HS-27A (cell line): Measurements from ENCODE around the gene ARHGAP44.

Experiments
- DNase-seq: peaks from one replicate; pipeline ENCODE4 v3.0.0-alpha.2; 2012; ENCODE audit warnings: low read depth, missing footprints

Gene ARHGAP44, protein sequence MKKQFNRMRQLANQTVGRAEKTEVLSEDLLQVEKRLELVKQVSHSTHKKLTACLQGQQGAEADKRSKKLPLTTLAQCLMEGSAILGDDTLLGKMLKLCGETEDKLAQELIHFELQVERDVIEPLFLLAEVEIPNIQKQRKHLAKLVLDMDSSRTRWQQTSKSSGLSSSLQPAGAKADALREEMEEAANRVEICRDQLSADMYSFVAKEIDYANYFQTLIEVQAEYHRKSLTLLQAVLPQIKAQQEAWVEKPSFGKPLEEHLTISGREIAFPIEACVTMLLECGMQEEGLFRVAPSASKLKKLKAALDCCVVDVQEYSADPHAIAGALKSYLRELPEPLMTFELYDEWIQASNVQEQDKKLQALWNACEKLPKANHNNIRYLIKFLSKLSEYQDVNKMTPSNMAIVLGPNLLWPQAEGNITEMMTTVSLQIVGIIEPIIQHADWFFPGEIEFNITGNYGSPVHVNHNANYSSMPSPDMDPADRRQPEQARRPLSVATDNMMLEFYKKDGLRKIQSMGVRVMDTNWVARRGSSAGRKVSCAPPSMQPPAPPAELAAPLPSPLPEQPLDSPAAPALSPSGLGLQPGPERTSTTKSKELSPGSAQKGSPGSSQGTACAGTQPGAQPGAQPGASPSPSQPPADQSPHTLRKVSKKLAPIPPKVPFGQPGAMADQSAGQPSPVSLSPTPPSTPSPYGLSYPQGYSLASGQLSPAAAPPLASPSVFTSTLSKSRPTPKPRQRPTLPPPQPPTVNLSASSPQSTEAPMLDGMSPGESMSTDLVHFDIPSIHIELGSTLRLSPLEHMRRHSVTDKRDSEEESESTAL

DNA sequence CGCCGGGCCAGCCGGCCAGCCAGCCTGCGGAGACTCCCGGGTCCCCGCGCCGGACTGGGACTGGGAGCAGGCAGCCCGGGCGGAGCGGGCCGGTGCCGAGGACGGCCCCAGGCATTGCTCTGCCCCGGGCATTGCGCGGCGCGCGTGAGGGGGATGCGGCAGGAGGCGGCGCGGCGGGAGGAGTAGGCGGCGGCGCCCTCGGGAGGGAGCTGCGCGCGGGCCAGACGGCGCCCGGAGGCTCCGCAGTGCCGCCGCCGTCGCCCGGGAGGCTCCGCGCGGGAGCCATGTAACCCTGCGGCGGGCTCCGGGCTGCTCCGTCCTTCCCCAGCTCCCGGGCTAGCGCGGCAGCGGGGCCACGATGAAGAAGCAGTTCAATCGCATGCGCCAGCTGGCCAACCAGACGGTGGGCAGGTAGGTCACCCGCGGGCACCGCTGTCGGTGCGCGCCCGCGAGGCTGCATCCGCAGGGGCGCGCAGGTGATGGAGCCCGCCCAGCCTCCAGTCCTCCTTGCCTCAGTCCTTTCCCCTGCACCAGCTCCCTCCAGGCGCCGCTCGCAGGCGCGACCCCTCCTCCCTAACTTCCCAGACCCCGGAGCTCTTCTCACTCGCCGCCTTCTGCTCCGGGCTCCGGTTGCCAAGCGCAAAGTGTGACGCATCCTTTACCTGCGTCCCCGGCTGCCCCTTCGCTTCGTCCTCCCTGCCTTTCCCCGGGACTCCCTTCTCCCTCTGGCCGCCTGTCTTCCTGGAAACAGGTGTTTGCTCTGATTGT is at the start of gene ARHGAP44:
ARHGAP44 (plus strand) TSS at position 18 of the 768 bp plus-strand sequence; CDS start at position 359, 341 bp downstream.
- no peak for DNase-seq

DNA sequence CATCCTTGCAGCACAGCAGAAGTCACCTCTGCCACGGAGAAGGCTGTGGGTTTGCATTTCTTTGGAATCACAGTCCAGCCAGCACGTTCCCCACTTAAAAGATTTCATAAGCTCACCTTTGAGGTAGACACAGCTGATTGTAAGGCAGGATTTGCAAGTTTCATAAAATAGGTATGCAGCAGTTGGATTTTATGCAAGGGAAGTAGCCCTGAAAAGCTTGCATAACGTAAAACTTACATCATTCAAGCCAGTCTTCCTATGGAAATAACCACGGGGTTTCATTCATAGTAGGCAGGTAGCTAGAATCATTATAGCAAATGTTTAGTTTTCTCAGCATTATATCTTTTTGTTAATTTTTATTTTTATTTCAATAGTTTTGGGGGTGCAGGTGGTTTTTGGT is 49.8 kb upstream of the ARHGAP44 start:
- DNase-seq: no peak

DNA sequence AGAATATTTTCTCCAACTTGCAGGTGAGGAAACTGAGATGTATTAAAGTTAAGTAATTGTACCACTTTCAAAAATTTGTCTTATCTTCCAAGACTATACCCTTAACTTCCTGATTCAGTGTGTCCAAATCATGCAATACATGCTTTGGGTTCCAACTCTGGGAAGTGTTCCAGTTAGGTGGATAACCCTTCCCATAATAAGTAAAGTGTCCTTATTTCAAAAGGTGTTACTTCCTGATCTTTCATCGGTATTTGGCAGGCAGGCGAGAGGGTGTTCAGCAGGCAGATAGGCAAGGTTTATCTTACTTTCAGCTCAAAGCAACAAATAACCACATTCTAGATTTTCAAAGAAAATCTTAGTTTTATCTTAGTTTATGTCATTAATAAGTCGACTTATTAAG is 46.3 kb upstream of the ARHGAP44 start:
- DNase-seq: no peak

DNA sequence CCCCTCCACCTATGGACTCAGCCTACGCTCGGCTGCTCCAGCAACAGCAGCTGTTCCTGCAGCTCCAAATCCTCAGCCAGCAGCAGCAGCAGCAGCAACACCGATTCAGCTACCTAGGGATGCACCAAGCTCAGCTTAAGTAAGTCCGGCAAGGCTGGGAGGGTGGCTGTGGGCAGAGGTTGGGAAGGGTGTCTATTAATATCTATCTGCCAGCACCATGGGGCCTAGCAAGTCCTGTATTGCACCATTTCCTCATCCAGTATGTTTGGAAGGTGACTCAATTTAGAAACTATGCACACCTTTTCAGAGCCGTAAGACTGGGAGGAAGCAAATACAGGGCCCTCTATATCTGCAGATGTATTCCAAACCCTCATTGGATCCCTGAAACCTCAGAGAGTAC is 45.0 kb upstream of the ARHGAP44 start:
- DNase-seq: no peak

DNA sequence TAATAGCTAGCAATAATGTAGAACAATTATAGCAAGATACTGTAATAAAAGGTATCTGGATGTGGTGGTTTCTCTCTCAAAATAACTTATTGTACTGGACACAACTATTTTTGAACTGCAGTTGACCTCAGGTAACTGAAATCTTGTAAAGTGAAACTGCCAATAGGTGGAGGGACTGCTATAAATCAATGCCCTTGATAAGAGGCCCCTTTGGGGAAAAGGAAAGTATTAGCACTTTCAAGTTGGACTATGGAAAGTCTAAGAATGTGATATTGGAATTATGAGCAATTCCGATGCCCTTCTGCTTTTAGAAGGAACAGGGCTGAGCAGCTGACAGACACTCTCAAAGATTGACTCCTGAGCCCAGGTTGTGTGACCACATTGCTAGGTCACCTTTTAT is 44.5 kb upstream of the ARHGAP44 start:
- DNase-seq: no peak

DNA sequence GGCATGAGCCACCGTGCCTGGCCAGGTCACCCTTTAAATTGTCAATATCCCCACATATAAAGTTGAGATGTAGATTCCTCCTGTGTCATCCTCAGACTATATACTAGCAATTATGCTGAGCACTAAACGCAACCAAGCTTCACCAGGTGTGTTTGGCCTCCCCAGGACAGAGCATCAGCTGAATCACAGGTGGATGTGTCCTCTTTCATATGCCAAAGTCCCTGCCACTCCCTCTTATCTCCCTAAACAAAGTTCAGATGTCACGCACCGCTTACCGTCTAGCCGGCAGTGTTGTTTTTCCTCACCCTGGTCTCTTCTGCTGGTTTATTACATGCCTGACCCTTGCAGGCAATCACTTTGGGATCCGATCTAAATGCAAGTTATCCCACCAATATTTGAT is 43.8 kb upstream of the ARHGAP44 start:
- no peak for DNase-seq

DNA sequence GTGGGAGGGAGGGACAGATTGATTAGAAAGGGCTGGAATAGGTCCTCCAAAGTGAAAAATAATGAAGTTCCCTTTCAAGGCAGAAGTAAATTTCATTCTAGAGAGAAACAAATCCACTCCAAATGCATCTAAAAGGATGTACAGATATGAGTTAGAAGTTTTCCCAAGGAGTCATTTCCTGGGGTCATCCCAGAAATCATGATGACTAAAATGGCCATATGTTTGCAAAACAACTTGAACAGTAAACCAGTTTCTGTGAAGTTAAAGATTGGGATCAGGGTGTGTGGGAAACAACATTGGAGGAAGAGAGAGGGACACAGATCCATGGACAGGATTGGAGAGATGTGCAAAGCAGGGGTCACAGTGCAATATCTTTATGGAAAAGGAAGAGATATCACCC is 32.5 kb upstream of the ARHGAP44 start:
- no peak for DNase-seq

DNA sequence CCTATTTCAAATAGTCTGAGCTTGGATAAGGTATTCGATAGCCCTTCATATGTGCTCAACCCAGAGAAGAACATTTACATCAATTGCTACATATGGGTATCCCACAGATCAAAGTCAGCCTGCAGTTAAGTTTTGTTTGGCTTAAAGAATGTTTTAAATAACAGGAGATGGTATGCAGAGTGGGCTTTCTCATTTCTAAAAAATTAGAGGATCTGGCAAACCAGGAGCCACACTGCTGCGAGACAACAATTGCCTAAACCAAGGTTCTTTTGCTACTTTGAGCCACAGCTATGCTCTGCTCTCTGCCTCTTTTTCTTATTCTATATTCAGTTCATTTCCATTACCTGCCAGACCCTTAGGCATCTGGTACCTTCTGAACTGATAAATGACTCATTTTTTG is 30.2 kb upstream of the ARHGAP44 start:
- DNase-seq: no peak

DNA sequence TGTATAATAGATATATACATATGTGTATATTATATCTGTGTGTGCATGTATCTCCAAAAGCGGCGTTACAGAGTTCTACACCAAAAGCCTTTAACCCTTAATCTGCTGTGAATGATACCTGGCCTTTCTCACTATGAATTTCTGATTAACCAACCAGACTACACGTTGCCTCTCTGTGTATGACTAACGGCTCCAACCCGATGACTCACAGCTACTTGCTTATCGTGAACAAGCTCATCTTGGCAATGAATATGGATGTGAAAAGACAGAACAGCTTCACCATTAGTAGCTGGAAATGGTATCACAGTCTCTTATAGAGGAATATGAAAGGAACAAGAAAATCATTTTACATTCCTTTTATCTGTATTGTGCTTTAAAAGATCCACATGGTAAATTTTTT is 23.8 kb upstream of the ARHGAP44 start:
- no peak for DNase-seq

DNA sequence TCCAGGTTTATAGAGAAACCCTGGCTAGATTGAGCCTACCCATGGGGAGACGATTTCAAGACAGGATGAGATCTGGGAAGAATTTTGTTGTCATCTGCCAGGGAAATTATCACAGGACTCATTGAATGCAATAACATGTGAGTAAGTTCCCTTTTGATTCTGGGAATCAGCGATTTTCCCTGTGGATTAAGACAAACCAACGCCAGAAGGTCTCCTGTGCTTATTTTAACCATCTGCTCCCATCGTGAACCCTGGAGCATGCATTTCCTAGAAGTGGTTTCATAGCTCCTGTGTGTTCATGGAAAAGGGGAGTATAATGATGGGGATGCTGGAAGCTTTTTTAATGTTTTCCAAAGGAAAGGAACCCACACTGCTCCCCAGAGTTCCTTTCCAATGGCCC is 21.0 kb upstream of the ARHGAP44 start:
- no peak for DNase-seq

DNA sequence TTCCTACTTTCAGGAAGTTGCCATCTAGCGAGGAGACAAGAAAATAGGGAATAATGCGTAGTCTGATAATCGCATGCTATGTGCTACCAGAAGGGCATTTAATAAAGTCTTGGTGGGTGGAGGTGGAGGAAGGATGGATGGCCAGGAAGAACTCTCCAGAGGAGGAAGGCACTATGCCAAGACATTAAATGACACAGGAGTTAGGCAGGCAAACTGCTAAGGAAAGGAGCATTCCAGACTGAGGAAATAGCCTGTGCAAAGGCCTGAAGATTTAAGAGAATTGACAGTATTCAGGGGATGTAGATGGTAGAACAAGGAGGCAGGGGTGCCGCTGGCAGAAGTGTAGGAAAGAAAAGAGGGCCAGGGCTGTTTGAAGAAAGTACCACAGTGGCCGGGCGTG is 19.3 kb upstream of the ARHGAP44 start:
- no peak for DNase-seq

DNA sequence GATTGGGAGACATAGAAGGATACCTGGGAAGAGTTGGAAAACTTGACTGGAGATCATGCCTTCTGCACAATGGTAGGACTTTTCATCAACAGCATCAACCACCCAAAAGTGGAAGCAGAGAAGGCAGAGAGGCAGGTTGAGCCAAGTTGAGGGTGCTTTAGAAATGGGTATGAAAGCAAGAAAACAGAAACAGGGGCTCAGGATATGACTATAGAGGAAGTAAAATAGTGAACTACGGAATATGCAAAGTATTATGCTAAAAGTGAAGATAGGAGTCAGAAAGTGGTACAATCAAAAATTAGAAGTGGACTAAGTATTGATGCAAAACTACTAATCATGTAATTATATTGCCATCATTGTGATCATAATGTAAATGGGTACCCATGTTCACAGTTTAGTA is 16.1 kb upstream of the ARHGAP44 start:
- DNase-seq: no peak

DNA sequence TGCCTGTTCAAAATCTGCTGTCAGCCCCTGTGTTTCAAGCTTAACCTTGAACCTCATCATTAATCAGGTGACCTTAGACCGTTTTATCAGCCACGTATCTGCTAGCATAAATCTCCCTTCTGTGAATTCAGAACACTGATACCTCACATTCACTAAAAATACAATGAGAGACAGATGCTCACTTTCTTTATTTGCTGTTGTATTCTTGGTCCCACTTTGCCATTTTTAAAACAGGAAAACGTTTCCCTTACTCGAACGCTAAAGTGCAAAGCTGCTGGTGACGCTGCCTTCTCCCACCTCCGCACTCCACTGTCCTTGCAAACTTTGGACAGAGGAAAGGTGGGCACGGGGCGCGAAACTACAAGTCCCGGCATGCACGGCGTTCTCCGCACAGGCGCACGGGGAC is 220 bp upstream of the ARHGAP44 start:
- no peak for DNase-seq

DNA sequence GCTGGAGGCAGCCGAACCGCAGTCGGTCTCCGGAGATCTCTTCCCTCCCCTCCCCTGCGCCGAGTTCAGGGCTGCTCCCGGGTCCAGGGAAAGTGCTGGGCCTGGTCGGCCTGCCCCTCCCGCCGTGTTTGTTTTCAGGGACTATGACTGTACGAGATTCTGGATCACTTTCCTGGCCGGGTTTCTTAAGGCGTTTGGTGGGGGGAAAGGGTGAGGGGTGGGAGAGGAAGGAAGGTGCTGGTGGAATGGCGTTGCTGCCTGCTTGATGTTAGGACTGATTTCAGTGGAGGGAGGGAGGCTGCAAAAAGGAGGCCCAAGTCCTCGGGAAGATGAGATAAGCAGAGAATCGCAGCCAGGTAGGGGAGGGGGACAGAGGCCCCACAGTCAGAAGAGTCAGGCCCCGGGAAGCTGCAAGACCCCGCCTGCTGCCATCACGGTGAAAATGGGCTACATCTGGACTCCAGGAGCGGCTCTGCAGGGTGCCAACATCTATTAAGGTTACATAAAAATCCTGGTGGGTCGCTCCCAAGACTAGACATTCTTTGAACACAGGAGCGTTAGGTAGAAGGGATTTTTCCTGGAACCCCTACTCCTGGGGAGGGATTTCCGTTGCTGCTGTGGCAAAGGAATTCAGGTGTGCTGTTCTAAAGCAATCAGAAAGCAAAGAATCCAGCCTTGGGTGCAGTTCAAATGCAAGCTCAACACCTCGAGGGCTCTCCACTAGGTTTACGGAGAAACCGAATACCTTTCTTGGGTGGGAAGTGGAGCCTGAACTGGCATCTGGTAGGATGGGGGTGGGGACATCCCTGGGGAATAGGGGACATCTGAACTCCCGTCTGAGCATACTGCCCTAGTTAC is 1.2 kb downstream of the ARHGAP44 start:
- no peak for DNase-seq

DNA sequence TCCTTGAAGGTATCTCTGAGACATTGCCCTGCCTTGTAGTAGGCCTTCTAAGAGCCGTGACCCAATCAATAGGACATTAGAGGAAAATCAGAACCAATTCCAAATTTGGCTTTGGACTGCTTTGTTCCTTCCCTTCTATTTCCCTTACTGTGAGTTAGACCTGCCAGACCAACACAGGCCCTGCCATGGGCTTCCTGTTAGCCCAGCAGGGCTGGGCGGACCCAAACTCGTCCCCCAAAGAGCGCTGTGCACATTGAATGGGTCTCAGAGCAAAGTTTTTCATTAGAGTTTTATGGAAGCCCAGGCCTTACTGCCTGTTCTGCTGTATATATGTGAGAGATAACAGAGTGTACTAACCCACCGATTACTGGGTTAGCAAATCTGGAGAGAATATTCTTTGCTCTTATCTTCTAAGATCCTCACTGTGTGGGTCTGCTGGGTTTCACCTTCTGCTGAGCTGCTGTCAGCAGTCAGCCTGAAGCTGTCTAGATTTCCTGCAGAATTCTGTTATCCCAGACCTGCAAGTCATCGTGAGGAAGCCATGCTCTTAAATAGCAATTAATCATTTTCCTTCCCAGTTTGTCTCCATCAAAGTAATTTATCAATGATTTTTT is 5.7 kb downstream of the ARHGAP44 start:
- no peak for DNase-seq

DNA sequence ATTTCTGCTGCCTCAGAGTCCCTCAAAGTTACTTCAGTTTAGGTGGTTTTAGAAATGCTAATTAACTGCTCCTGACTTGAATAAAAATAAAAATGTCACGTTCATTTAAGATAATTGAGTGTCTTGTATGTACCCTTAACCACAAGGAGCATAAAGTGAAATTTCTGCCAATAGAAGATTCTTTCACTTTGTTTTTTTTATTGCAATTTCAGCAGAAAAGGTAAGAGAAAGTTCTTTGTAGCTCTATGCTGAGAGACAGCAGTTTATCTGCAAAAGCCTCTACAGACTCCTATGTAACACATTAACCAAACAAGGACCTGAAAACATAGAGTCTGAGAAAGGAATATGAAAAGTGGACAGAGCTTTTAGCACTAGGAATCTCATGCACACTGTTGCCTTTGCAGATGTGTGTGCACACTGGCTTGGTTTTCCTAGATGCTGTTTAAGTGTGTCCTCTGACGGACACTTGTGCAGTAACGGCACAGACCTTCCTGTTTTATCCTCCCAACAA is 11.6 kb downstream of the ARHGAP44 start:
- no peak for DNase-seq

DNA sequence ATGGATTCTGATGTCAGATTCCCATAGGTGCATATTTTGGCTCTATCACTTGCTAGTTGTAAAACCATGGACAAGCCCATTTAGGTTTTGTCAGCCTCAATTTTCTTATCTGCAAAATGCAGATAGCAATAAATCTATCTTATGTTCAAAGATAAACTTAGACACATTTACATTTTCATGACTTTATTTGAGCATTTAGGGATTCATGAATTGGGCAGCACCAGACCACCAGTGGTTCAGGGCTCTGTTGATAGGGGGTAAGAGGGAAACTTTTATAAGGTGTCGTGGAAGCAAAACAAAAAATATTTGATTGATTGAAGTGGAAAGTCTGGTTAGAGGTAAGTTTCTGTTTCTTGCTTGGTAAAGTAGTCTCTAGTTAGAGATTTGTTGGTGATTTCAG is 17.3 kb downstream of the ARHGAP44 start:
- DNase-seq: no peak

DNA sequence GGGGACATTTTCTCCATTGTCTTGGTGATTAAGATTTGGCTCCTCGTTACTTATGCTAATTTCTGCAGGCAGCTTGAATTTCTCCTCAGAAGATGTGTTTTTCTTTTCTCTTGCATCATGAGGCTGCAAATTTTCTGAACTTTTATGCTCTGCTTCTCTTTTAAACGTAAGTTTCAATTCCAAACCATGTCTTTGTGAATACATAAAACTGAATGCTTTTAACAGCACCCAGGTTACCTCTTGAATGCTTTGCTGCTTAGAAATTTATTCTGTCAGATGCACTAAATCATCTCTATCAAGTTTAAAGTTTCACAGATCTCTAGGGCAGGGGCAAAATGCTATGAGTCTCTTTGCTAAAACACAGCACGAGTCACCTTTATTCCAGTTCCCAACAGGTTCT is 19.4 kb downstream of the ARHGAP44 start:
- DNase-seq: no peak

DNA sequence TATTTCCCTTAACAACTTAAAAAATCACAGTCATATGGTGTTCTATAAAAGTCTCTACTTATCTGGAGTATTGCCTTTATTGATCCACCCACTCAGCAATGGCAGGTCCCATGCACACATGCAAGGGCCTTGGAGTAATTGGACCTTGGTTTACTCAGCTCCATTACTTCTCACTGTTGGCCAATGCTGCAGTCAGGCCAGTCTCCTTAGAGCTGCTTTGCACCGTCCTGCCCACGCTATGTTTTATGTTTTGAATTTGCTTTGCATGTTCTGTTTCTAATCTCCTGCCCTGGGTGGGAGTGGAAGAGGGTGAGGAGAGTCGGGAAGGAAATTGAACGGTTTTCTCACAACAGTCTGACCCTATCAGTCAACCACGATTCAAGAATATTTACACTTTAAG is 23.6 kb downstream of the ARHGAP44 start:
- DNase-seq: no peak

DNA sequence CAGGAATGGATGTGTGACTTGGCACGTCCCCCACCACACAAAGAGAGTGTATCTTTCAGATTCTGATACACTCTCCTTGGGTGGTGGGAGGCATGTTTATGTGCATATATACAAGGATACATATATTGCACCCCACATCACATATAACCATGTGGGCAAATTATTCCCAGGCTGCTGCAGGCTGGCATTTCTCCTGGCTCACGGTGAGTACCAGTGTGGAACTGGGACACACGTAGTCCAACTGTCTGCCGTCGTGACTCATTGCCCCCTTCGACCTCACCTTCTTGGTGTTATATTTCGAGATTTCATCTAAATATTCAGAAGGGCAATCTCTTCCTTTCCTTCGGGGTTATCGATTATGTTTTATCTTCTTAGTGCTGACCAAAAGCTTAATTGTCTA is 24.4 kb downstream of the ARHGAP44 start:
- DNase-seq: no peak

DNA sequence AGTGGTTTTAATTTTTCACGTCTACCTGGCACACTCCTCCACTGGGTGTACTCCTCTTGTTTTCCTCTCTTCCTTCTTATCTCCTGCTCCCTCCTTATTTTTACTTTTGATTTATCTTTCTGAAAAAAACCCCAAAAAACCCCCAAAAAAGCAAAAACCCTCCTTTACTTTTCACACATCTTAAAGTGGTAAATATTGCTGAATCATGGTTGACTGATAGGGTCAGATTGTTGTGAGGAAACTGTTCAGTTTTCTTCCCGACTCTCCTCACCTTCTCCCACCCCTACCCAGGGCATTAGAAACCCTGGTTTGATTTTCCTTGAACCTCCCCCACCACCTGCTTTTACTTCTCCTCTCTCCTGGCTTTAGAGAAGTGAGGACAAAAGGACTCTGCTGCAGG is 25.4 kb downstream of the ARHGAP44 start:
- no peak for DNase-seq
